ENCODE measurements around the gene PKD1L1.

PKD1L1 gene

DNA sequence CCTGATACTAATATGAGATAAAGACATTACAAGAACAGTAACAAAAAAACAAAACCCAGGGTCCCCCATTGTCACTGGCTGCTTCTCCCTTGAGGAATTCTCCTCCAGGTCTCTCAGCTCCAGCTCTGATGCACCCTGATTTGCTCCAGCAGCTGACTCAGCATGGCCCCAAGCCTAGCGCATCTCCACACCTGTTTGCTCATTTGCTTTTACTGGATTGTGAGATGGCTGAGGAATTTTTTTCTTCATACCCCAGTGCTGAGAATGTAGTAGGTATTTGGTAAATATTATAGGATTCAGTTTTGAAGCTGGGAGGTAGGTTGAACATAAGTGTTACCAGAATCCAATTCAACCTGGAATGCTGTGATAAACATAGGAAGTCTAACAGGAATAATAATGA, 171.9 kb downstream of the PKD1L1 start:
- no peak overlapping the region for H3K27ac ChIP-seq
- no peak for TF ChIP-seq ZFX (IDR thresholded peaks at IDR 0.05; ENCODE audit: borderline replicate concordance)
- TF ChIP-seq, protein P1, sequence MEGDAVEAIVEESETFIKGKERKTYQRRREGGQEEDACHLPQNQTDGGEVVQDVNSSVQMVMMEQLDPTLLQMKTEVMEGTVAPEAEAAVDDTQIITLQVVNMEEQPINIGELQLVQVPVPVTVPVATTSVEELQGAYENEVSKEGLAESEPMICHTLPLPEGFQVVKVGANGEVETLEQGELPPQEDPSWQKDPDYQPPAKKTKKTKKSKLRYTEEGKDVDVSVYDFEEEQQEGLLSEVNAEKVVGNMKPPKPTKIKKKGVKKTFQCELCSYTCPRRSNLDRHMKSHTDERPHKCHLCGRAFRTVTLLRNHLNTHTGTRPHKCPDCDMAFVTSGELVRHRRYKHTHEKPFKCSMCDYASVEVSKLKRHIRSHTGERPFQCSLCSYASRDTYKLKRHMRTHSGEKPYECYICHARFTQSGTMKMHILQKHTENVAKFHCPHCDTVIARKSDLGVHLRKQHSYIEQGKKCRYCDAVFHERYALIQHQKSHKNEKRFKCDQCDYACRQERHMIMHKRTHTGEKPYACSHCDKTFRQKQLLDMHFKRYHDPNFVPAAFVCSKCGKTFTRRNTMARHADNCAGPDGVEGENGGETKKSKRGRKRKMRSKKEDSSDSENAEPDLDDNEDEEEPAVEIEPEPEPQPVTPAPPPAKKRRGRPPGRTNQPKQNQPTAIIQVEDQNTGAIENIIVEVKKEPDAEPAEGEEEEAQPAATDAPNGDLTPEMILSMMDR (IDR thresholded peaks at IDR 0.05), result no peak

DNA sequence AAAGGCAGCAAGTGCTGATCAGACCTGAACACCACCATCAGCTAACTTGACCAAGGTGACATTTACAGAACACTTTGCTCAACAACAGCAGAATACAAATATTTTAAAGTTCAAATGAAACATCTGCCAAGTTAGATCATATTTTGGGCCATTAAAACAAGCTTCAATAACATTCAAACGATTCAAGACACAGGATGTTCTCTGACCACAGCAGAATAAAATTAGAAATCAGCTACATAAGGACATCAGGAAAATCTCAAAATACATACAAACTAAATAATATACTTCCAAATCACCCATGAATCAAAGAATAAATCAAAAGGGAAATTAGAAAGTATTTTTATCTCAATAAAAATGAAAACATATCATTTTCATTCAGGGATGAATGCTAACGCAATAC, 173.0 kb downstream of the PKD1L1 start:
- no peak for TF ChIP-seq ZFX (IDR thresholded peaks at IDR 0.05; ENCODE audit: borderline replicate concordance)
- TF ChIP-seq, protein P1 (IDR thresholded peaks at IDR 0.05), result no peak
- H3K27ac ChIP-seq, result no peak overlapping the region

DNA sequence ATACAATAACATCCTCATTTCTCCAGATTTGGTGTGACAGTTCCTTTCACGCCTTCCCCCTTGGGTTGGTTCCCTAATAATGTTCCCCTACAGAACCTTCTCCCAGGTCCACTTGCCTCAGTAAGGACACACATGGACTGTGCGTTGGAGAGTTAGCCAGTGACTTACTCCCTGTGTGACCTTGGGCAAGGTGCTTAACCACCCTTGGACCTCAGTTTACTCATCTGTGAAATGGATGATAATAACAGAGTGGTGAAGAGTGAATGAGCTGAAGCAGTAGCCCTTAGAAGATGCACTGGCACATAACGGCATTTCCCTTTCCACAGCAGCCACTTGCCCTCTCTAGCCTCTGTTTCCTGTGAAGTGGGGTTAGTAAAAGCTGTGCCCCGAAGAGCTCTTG, 175.8 kb downstream of the PKD1L1 start:
- TF ChIP-seq, protein P1 (IDR thresholded peaks at IDR 0.05), result no peak
- TF ChIP-seq ZFX (IDR thresholded peaks at IDR 0.05; ENCODE audit: borderline replicate concordance), result no peak
- no peak overlapping the region for H3K27ac ChIP-seq

DNA sequence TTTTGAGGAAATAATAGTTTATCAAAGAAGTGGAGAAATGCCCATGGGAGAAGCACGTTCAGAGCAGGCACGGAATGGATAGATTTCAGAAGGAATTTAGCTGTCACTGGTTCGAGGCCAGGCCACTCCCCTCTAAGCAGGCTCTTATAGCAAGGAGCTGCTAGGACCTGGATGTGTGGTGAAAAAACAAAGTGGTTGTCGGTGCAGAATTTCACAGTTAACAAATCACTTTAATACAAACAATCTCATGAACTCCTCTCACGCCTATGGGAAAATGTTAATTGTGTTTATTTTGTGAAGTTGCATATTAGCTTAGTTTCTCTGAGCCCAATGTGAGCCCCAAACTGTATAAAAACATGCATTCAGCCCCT, 176.3 kb downstream of the PKD1L1 start:
- TF ChIP-seq, protein P1 (IDR thresholded peaks at IDR 0.05), result no peak
- no peak for TF ChIP-seq ZFX (IDR thresholded peaks at IDR 0.05; ENCODE audit: borderline replicate concordance)
- H3K27ac ChIP-seq, result no peak overlapping the region

DNA sequence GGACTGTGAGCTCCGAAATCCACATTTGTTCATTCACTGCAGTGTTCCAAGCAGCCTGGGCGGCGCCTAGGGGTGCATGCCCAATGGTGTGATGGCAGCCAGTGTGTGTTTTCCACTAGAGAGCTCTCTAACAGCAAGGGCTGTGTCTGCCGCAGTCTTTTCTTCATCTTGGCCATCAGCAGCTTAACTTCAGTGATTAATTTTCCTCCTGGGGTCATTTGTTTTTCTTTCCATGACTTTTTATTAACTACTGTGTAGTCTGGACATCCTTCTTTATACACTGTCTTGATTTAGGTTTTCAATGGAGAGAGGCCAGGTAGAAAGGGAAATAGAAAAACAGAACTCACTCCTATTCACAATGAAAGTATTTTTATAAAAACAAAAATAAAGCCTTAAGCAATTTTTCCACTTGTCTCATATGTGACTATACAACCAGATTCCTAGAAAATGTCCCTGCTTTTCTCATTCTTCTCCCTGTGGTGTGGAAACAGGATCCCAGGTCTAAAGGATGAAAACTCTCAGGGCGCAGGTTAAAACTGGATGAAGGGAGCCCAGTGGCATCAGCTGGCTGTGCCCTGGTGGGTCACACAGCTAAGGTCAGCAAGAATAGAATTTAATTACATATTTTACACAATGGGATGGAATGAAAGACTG, 176.8 kb downstream of the PKD1L1 start:
- no peak overlapping the region for H3K27ac ChIP-seq
- TF ChIP-seq, protein P1 (IDR thresholded peaks at IDR 0.05), result no peak
- TF ChIP-seq ZFX (IDR thresholded peaks at IDR 0.05; ENCODE audit: borderline replicate concordance), result no peak

DNA sequence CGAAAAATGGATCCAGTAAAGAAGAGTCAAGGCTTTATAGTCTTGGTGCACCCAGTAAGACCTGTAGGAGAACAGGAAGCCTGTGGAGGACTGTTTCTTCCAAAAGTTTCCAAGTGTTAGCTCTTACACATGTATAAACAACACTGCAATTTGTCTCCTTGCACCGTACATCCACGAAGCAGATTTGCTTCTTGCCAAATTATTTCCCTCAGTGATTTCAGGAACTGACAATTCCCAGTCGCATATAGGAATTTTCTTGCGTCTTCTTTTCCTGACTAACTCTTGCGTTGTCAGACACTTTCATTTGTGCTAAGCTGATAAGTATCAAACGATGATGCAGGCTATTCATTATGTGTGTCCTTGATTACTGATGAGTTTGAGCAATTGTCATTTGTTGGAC, 182.1 kb downstream of the PKD1L1 start:
- TF ChIP-seq, protein P1 (IDR thresholded peaks at IDR 0.05), result no peak
- no peak for TF ChIP-seq ZFX (IDR thresholded peaks at IDR 0.05; ENCODE audit: borderline replicate concordance)
- no peak overlapping the region for H3K27ac ChIP-seq

DNA sequence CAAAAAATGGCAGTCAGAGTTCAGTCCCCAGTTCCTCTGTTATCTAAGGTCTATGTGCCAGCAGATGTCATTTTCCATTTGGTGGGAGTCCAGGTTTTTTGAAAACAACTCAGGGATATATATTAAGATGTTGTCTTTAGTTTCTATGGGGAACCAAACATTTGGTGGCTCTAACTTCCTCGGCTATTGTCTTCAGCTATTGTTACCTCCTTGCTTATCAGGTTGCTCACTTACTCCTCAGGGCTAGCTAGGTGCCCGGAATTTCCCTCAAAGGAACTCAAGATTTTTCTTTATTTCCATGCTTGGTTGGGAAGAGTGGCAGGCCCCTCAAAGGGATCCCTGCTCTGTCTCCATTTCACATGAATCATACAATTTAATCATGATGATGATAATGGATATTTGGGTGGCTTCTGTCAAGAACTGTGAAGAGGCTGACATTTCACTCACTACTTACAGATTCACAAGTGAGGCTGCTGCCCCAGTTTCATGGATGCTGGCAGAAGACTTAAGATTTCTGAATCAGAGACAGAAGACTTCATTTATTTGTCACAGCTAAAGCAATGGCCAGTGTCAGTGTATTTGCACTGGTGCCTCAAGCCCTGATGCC, 182.8 kb downstream of the PKD1L1 start:
- TF ChIP-seq, protein P1 (IDR thresholded peaks at IDR 0.05), result no peak
- no peak for TF ChIP-seq ZFX (IDR thresholded peaks at IDR 0.05; ENCODE audit: borderline replicate concordance)
- no peak overlapping the region for H3K27ac ChIP-seq

All from 22Rv1 (cell line).